Activated CD4-positive, alpha-beta T cell treated with anti-CD3 and anti-CD28 coated beads, Interleukin-2, Interleukin-6, amounts not matched to agents 100 ng/mL and 50 ng/mL, durations not matched to agents 16 hours and 8 hours (primary cell): ENCODE results near the gene NXPE3.
"Not testable (repeated sequence)": the region's sequence is repeated elsewhere in the genome, so short reads cannot be mapped to it uniquely, and the experiment has no call there.

Experiments
- DNase-seq: peaks from one replicate; pipeline ENCODE4 v3.0.0-alpha.2; 2020

NXPE3 gene

DNA sequence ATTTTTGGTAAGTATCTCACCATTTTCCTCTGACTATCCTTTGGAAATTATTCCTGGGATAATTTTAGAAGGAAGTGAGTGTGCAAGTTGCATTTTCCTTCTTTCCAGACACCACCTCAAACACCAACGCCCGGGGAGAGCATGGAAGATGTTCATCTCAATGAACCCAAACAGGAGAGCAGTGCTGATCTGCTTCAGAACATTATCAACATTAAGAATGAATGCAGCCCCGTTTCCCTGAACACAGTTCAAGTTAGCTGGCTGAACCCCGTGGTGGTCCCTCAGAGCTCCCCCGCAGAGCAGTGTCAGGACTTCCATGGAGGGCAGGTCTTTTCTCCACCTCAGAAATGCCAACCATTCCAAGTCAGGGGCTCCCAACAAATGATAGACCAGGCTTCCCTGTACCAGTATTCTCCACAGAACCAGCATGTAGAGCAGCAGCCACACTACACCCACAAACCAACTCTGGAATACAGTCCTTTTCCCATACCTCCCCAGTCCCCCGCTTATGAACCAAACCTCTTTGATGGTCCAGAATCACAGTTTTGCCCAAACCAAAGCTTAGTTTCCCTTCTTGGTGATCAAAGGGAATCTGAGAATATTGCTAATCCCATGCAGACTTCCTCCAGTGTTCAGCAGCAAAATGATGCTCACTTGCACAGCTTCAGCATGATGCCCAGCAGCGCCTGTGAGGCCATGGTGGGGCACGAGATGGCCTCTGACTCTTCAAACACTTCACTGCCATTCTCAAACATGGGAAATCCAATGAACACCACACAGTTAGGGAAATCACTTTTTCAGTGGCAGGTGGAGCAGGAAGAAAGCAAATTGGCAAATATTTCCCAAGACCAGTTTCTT, 74.2 kb downstream of the NXPE3 start:
- no peak for DNase-seq

DNA sequence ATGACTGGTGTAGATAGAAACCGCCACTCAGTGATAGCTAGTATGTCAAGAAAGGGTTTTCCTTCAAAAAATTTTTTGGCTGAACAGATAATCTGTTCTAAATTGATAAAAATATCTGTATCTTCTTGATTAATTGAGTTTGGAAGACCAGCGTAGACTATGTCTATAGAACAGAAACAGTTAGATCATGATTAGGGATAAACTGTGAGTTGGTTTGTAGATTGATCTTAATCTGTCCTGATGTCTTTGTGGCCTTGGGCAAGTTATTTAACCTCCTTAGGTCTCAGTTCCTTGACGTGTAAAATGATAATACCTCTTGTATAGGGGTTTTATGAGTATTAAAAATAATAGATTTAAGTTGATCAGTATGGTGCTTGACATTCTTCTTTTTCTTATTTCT, 75.0 kb downstream of the NXPE3 start:
- no peak for DNase-seq

DNA sequence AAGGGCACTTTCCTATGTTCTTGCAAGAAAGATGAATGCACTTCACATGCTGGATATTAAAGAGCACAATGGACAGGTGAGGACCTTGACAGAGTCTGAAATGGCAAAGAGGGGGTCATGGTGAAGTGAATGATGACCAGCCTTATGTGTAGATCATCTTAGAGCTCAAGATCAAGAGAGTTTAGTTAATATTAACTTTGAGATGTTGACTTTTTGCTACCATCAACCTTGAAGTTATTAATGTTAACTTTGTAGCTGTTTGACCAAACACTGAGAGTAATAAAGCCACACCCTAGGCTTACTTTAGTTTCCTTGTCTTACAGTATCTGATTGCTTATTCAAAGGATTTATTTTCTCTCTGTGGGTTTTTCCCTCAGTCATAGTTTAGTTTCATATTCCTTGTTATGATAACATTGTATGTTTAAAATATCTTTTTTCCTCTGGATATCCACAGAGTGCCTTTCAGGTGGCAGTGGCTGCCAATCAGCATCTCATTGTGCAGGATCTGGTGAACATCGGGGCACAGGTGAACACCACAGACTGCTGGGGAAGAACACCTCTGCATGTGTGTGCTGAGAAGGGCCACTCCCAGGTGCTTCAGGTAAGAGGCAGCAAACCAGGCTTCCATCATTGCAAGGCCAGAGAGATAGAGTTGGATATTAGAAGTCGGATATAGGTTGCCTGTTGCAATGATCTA, 75.7 kb downstream of the NXPE3 start:
- no peak for DNase-seq

- DNase-seq: no peak
These were observed 78.3 kb downstream of the NXPE3 start for GRCh38 chr3:101857301-101857741.

DNA sequence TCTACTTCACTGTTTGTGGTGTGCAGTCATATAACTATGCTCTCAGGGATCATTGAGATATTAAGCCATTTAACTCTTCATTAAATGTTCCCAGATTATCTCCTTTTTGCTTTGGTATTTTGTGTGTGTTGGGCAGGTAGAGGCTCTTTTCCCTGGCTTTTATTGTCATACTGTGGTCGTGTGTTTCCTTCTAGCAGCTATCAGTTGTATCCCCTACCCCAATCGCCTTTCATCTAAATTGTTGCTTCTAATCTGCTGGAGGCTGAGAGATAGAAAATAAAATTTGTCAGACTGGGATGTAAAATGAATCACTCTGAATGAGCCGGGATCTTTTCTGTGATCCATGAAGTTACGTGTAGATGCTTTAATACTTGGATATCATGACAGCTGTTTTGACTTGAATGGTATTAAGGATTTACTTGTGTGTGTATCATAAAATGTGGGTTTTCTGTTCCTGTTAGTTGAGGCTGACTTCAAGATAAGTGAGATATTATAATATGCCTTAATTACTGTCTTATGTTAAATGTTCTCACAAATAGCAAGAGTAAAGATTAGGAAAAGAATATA, 79.5 kb downstream of the NXPE3 start:
- no peak for DNase-seq

DNA sequence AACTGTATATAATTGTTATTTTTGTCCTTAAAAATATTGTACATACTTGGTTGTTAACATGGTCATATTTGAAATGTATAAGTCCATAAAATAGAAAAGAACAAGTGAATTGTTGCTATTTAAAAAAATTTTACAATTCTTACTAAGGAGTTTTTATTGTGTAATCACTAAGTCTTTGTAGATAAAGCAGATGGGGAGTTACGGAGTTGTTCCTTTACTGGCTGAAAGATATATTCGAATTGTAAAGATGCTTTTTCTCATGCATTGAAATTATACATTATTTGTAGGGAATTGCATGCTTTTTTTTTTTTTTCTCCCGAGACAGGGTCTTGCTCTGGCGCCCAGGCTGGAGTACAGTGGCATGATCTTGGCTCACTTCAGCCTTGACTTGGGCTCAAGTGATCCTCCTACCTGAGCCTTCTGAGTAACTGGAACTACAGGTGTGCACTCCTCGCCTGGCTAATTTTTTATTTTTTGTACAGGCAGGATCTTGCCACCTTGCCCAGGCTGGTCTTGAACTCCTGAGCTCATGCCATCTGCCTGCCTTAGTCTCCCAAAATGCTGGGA, 81.0 kb downstream of the NXPE3 start:
- DNase-seq: no peak

DNA sequence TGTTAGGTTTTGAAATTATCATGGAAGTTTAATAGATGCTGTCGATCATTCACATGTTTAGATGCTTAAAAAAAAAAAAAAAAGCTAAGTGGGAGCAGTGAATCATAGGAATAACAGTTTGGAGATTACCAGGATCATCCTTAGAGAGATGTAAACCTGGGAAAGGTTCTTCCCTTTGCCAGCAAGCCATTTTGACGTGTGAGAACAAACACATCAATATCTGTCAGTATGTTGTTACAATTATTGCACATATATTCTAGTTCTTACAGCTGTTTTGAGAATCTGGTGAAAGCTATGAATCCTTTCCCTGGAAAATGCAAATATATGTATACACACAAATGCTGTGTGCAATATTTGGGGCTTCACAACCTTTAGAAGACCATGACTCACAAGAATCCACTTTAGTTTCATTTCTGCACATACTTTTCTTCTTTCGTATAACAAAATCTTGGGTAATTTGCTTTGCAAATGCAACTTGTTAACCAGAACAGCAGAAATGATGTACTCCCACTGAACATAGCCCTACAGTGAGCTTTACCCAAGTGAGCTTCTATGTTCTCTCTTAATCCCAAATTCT, 82.3 kb downstream of the NXPE3 start:
- DNase-seq: peak; percentile 17

GRCh38 chr3:101861789-101862415, 82.9 kb downstream of the NXPE3 start:
- no peak for DNase-seq

GRCh38 chr3:101862416-101863165, 83.6 kb downstream of the NXPE3 start:
- no peak for DNase-seq

DNA sequence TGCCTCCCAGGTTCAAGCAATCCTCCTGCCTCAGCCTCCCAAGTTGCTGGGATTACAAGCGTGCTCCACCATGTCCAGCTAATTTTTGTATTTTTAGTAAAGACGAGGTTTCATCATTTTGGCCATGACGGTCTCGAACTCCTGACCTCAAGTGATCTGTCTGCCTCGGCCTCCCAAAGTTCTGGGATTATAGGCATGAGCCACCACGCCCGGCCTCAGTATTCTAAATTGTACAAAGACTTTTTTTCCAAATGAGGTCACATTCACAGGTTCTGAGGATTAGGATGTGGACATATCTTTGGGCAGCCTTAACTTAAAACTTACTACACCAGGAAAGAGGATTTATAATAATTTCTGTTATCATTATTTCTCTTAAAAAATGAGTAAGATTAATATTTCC, 85.9 kb downstream of the NXPE3 start:
- not testable (repeated sequence) for DNase-seq

DNA sequence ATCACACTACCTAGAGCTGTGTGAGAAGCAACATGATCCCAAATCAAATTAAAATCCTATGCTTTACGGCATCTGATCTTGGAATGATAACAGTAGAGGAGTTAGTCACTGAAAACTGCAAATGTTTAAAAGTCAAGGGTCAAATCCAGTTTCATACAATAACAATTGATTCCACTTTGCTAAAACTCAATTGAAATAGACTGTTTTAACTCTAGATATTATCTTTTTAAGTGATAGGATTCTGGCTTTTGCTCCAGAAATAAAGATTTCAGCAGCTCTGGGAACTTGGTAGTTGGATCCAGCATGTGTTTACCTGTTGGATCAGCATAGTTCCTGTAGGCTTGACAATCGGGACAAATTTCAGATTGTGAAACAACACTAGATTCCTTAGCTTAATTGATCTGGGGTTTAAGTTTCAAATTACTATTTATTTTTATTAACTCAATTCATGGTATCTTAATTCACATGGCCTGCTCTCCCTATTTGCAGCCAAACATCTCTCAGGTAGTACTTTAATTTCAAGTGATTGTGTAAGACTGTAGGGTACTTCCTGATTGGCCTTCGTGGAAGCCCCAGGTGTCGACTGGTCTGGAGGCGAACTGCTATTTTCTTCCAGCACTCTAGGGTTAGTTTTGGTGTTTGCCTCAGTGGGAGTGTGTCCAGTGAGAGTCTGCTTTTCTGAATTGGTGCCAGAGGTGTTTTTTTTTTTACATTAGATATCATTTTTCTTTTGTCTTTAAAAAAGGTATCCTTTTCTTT, 86.9 kb downstream of the NXPE3 start:
- no peak for DNase-seq

GRCh38 chr3:101867511-101867910, 88.5 kb downstream of the NXPE3 start:
- no peak for DNase-seq

DNA sequence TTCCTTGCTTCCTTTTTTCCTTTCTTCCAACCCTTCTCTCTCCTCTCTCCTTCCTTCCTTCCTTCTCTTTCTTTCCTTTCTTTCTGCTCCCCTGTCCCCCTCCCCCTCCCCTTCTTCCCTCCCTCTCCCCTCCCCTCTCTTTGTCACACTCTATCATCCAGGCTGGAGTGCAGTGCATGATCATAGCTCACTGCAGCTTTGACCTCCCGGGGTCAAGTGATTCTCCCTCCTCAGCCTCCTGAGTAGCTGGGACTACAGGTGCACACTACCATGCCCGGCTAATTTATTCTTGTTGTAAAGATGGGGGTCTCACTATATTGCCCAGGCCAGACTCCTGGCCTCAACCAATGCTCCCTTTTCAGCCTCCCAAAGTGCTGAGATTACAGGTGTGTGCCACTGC, 89.0 kb downstream of the NXPE3 start:
- DNase-seq: no peak

DNA sequence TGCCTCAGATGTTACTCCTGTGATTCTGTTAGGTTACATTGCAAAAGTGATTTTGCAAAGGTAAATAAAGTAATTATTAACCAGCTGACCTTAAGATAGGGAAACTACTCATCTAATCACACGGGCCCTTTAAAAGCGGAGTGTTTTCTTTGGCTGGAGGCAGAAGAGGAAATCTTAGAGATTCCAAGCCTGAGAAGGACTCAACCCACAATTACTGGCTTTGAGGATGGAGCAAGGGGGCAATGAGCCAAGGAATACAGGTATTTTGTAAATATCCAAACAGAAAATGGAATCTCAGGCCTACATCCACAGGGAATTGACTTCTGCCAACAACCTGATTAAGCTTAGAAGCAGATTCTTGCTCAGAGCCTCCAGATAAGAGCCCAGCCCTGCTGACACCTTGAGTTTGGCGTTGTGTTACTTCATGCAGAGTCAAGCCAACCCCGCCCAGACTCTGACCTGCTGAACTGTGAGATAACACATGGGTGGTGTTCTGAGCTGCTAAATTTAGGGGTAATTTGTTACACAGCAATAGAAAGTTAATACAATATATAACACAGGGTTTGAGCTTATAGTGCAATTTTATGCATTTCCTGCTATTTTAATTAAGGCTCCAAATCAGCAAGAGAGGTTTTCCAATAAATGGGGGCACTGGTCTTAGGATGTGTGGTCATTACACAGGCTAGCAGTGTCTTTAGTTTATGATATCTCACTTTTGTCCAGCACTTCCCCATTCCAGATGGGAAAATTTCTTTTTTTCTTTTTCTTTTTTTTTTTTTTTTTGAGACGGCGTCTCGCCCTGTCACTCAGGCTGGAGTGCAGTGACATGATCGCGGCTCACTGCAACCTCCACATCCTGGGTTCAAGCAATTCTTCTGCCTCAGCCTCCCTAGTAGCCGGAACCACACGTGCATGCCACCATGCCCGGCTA, 89.8 kb downstream of the NXPE3 start:
- no peak for DNase-seq

DNA sequence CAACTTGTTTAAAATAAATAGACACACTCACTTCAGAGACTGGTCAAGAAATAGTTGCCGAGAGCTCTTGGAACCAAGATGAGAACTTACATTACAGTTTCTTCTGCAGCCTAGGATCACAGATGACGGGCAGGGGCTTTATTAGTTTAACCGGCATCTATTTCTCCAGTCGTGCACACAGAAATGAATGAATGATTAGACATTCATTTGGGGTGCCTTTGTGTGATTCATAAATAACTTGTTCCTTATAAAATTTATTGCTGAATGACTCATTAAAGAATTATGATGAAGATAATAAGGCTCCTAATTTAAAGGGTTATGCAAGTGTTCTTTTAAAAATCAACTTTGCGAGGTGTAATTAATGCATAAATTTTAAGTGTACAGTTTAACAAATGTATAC, 91.1 kb downstream of the NXPE3 start:
- no peak for DNase-seq

DNA sequence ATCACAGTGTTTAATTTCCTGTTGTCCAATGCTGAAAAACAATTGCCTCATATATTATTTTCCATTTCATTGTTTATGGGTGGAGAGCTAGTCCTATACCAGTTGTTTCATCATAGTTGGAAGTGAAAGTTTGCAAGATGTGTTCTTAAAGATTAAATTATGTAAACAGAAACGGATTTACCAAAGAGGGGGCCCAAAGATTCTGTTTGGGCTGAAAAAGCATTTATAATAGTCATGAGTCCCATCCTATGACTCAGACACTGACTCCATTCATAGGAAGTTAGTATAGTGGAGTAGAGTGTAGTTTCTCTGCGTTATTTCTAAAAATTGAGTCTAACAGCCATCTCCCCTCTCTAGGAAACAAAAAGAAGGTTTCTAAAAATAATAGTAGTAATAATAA, 94.6 kb downstream of the NXPE3 start:
- no peak for DNase-seq

GRCh38 chr3:101876142-101876541, 97.1 kb downstream of the NXPE3 start:
- DNase-seq: no peak
